Fibroblast of skin of back (primary cell): ENCODE data around the gene BRI3.
"Not testable (repeated sequence)": the region's sequence is repeated elsewhere in the genome, so short reads cannot be mapped to it uniquely, and the experiment has no call there.

ENCODE experiments used
- DNase-seq: peaks from one replicate; pipeline ENCODE4 v3.0.0-alpha.2; 2013

The BRI3 gene

DNA sequence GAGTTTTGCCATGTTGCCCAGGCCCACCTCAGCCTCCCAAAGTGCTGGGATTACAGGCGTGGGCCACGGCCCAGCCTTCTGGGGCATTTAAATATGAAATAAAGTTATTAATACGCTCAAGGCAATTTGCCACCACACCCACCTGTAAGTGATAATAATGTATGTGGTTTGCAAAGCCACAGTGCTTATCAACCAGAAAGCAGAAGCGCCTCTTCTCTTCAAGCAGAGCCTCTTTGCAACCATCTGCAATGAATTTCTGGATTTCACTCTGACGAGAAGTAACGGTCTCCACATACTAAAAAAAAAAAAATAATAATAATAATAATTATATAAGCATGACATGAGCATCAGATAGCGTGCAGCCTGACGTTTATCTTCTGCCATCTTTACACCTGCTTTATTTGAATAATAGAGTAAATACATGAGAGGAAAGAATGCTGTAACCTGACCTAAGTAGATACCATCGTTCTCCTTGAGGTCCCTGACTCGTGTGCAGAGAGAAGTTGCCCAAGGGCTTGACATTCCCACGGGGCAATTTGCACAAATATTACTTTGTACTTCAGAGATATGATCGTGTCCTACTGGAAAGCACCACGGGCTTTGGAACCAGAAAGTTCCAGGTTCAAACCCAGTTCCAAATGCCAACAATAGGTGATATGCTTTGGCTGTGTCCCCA, 34.0 kb downstream of the BRI3 start:
- no peak for DNase-seq

DNA sequence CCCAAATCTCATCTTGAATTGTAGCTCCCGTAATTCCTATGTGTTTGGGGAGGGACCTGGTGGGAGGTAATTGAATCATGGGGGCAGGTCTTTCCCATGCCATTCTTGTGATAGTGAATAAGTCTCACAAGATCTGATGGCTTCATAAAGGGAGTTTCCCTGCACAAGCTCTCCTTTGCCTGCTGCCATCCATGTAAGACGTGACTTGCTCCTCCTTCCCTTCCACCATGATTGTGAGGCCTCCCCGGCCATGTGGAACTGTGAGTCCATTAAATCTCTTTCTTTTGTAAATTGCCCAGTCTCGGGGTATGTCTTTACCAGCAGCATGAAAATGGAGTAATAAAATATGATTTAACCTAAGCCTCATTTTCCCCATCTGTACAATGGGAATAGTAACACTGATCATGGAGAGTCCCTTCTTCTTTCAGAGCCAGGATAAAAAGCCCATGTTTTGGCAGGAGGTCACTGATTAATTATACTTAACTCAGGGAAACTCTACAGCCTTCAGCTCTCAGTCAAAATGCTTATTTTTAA, 34.6 kb downstream of the BRI3 start:
- DNase-seq, result not testable (repeated sequence)

DNA sequence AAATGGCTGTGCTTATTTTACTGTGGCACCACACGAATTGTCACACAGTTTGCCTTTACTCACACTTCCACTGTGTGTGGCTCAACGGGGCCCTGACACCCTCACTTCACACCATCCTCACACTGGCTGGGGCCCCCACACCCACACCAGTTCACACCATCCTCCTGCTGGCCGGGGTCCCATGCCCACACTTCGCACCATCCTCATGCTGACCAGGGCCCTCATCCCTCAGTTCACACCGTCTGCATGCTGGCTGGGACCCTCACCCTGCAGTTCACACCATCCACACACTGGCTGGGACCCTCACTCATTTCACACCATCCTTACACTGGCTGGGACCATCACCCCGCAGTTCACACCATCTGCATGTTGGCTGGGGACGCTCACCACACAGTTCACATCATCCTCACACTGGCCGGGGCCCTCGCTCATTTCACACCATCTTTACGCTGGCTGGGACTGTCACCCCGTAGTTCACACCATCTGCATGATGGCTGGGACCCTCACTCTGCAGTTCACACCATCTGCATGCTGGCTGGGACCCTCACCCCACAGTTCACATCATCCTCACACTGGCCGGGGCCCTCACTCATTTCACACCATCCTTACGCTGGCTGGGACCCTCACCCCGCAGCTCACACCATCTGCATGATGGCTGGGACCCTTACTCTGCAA, 36.0 kb downstream of the BRI3 start:
- no peak for DNase-seq

DNA sequence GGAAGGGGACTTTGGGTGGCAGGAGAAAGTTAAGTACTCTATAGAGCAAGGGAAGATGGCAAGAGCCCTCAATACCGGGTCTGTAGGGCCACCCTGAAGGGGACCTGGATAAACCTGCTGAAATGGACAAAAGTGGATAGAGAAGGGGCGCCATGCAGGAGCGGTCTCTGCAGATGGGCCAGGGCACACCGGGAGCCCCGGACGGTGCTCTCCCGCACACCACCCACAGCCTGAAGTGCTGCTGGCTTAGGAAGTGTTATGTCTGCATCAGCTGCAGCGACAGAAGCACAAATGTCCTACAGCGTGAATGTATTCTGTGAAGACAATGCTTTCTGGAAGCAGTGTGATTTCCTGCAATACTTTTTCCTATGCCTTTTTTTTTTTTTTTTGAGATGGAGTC, 37.7 kb downstream of the BRI3 start:
- no peak for DNase-seq

DNA sequence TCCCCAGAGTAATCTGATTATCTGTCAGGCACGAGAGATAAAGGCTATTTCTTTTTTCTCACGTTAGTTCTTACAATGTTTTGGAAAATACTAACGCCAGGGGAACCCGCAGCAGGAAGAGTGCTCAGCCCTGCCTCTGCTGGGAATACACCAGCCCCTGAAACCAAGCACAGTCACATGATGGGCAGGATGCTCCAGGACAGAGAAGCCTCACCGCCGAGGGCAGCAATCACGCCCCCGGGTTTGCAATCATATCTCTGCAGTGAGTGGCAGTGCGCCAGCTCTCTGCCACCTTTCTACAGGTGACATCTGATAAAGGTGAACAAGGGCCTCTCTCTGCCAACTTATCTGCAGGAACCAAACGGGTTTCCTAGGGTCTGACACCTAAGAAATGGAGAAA, 39.8 kb downstream of the BRI3 start:
- no peak for DNase-seq

DNA sequence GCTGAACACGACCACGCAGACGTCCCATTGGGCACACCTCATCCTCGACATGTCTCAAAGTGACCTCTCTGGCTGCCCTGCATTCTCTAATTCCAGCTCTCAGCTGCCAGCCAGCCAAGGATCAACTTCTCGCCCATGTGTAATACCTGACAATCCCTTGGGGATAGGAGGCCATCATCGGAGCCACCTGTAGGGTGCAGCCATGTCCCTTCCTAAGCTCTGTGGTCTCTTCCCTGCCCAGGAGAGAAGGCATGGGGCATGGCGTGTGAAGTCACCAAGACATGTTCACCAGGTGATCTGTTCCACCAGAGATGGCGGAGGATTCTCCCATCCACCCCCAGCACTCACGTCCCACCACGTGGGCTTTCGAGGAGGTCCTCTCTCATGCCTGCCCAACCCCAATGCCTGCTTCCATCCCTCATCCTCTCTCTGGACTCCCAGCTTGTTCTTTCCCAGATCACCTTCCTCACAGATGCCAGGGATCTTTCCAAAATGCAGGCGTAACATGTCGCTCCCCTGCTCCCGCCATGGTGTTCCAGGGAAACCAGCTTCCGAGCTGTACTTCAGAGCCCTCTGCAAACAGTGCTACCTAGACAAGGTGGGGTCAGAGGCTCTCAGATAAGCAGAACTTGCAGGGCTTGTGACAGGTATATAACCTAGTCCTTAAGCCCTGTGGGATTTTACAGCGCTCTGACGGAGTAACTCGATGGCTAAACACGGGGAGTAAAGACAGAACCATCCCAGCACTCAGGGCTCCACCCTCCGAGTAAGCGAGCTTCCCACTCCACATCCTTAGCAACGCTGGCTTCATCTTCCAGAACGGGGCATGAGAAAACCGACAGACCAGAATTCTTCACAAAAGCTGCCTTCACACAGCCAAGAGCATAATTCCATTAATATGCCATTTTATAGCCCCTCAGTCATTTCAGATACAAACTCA, 41.1 kb downstream of the BRI3 start:
- DNase-seq, result no peak

DNA sequence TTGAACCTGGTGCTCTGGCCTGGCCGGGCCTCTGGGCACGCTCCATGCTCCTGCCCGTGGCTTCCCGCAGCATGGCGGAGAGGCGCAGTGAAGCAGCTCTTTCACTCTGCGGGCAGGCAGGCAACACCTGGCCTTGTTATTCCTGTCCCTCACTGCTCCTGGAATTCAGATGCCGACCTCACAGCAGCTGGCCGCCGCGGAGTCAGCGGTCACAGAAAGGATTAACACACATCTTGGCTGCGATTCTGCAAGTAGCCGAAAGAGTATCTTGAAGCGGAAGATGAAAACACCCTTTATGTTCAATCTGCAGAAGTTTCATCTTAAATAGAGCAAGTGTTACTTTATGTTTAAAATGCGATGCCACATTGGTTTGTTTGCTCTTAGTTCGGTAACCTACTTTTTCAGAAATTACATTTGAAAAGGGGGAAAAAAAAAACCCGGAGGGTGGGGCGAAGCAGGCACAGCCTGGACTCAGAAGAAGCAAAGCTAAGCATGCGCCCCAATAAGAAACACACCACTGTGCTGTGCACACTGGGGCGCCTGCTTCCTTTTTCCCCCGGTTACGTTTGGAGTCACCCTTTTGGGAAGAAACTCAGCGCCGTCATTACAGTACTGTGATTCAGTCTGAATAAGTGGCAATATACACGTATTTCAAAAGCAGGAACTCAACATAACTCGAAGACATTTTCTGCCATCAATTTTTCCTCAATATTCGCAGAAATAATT, 42.3 kb downstream of the BRI3 start:
- no peak for DNase-seq

DNA sequence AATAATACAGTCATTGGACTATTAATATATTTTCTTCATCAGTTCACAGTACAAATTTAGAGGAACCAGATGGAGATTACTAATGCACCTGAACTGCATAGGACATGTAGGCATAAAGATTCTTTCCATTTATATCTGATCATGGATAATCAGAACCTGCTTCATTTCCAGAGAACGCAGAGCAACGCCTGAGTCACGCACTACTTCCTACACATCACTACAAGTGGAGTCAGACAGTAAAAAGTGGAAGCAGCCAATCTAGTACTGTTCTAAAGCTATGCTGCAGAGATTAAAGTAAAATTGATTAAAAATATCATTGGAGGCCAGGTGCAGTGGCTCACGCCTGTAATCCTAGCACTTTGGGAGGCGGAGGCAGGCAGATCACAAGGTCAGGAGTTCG, 43.3 kb downstream of the BRI3 start:
- DNase-seq, result no peak

DNA sequence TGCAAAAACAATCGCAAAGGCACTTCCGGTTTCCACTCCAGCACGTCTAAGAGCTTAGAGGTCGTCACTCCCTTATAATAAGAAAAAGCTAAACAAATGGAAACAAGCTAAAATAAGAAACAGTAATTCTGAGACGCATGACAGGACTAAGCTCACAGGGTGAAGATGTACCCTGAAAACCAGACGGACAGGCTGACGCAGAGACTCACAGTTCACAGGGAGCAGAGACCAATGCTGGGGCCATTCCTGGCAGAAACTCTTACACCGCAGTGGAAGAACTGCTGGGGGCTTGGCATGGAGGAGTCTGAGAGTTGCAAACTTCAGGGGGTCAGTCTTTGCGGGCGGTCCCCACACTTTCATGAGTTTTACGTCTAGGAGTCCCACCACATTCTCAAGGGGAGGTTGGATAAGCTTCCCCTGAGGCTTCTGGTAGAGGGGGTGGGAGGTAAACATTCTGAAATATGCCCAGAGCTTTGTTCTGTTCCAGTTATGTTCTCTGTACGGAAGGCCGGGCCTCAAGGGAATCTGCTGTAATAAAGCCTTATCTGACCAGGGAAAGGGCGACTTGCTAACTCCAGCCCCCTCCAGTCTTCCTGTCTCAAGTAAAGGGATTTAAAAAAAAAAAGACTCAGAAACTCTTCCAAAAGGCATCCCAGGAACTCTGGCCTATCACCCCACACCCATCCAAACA, 47.8 kb downstream of the BRI3 start:
- peak; percentile 81 for DNase-seq

DNA sequence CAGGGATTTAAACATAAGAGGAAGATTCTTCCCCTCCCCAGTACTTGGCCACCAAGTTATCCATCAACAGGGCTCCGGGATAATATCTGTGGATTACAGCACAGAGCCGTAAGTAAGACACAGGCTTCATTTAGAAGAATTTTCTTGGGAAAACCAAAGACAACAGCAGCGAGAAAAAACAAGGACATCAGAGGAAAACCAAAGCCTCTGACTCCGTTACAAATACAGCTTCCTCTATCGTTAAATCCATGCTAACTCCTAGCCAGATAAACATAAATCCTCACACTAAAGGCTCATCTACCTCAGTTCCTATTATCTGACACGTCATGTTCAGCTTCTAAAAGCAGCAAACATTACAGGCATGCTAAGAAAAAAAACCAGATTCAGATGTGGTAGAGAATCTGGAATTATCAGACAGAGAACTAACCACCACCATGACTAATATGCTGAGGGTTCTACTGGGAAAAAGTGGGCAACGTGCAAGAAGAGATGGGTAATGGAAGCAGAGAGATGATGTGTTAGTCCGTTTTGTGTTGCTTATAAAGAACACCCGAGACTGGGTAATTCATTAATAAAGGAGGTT, 48.4 kb downstream of the BRI3 start:
- peak; percentile 79 for DNase-seq

DNA sequence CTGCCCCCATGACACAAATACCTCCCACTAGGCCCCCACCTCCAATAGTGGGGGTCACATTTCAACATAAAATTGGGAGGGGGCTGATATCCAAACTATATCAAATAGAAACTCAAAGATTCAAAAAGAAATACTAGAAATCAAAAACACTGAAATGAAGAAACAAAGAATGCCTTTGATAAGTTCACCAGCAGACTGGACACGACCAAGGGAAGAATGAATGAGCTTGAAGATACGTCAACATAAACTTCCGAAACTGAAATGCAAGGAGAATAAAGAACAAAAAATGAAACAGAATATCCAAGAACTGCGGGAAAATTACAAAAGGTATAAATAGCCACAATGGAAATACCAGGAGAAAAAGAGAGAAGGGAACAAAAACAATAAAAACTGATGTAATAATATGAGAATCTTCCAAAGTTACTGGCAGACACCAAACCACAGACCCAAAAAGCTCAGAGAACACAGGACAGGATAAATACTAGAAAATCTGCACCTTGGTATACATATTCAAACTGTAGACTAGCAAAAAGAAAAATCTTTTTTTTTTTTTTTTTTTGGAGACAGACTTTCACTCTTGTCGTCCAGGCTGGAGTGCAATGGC, 49.5 kb downstream of the BRI3 start:
- no peak for DNase-seq

DNA sequence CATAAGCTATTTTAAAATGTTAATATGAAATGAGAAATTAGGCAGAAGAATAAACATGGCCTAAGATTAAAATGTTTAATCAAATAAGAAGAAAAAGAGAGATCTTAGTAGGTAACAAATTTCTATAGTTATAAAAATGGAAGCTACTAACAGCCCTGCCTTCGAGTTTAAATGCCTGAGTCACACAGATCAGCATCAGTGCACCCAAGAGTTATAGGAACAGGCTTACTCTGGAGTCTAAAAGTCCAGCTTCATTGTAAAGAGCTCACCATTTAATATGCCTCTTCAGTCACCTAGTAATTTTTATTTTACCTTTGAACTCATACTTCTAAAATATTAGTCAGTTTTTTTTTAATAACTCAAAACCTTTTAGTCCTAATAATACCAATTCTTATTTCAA, 52.6 kb downstream of the BRI3 start:
- DNase-seq, result no peak

DNA sequence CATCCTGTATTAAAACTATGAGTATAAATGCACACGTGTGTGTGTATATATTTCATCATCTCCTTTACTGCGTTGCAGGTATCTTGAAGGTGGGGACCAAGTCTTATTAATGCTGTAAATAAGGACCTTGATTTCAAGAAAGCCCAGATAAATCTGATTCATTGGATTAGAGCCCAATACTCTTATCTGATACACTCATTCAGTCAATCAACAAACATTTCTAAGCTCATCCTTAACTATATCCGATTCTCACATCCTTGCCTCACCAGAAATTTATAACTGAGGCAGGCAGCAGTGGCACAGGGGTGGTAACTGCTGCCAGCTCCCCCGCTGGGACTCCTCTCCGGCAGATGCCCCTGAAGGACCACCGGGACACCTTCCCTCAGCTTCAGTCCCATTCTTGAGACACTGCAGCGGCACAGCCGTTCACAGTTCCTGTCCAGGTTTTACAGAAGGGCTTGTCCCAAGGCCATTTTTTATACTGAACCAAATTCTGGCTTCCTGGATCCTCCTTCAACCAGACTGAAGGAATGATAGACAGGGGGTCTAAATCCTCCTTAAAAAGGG, 54.0 kb downstream of the BRI3 start:
- no peak for DNase-seq

DNA sequence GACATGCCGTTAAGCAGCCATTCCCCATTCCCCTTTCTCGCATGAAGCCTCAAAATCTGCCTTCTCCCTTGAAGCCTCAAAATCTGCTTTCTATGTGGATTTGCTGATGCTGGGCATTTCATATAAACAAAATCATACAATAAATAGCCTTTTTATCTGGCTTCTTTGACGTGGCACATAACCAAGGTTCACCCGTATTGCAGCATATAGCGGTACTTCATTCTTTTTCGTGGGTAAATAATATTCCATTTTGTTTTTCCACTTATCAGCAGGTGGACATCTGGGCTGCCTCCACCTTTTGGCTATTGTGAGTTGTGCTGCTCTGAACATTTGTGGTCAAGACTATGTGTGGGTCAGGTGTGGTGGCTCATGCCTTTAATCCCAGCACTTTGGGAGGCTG, 57.0 kb downstream of the BRI3 start:
- no peak for DNase-seq

DNA sequence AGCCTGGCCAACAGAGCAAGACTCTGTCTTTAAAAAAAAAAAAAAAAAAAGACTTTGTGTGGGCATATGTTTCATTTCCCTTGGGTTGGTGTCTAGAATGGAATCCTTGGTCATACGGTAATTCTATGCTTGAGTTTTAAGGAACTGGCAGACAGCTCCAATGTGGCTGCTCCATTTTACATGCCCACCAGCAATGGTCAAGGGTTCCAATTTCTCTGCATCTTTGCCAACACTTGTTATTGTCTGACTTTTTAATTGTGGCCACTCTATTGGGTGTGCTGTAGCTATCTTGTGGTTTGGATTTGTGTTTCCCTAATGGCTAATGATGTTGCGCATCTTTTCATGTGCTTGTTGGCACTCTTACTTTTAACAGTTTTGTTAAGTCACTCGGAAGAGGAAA, 57.6 kb downstream of the BRI3 start:
- no peak for DNase-seq

DNA sequence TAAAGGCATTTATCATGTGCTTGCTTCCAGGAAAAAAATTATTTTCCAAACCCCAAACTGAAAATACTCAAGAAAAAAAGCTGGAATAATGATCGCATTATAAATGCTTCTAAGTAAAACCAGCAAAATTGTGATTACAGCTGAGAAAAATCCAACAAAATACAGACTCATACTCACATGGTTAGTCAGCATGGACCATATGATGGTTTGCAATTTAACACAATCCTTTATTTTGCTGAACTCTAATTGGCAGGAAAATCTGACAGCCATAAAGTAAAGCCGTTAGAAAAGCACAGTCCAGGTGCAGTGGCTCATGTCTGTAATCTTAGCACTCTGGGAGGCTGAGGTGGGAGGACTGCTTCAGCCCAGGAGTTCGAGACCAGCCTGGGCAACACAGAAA, 59.6 kb downstream of the BRI3 start:
- peak; percentile 74 for DNase-seq
